Aorta (tissue), 5 donors: ENCODE measurements around the gene SLC26A8. TPM values are rescaled to one million over a fixed set of nuclear protein-coding genes. Genes with fewer than 3 reads are reported as not detected.
"Not testable (repeated sequence)": the region's sequence is repeated elsewhere in the genome, so short reads cannot be mapped to it uniquely, and the experiment has no call there.

Experiments
- ATAC-seq: fragments of 200-7000 bp; cut with Tn5 transposase; one replicate; pipeline ENCODE4 v1.9.1; 2022; ENCODE audit warnings: moderate library complexity; ENCODE audit not compliant: low FRiP score
- DNase-seq, 2 donors: peaks; one replicate each; pipeline ENCODE4 v3.0.0-alpha.2; 2020
- H3K27ac ChIP-seq, 2 donors: one replicate each; pipeline ENCODE4 v1.5.1; 2013; ENCODE audit warnings: low read length in 2 of 2, mild to moderate bottlenecking in 2 of 2, moderate library complexity in 2 of 2, control low read depth in 1 of 2, inconsistent platforms in 1 of 2, low read depth in 1 of 2
- H3K27me3 ChIP-seq, 2 donors: one replicate each; pipeline ENCODE4 v1.6.1; 2013; ENCODE audit warnings: control low read depth in 1 of 2, low read length in 1 of 2, mild to moderate bottlenecking in 1 of 2, moderate library complexity in 1 of 2; ENCODE audit not compliant: insufficient read depth in 2 of 2, control insufficient read depth in 1 of 2
- H3K36me3 ChIP-seq, 2 donors: one replicate each; pipeline ENCODE4 v1.6.1; 2013; ENCODE audit warnings: control low read depth in 1 of 2, low read length in 1 of 2, mild to moderate bottlenecking in 1 of 2; ENCODE audit not compliant: insufficient read depth in 2 of 2, control insufficient read depth in 1 of 2
- H3K4me1 ChIP-seq, 2 donors: one replicate each; pipeline ENCODE4 v1.6.1; 2013; ENCODE audit warnings: low read length in 2 of 2, control low read depth in 1 of 2, mild to moderate bottlenecking in 1 of 2, moderate library complexity in 1 of 2; ENCODE audit not compliant: insufficient read depth in 2 of 2, control insufficient read depth in 1 of 2
- H3K4me3 ChIP-seq, 2 donors: one replicate each; pipeline ENCODE4 v1.5.1; 2013; ENCODE audit warnings: low read length in 2 of 2, control low read depth in 1 of 2, mild to moderate bottlenecking in 1 of 2
- H3K9me3 ChIP-seq: one replicate; pipeline ENCODE4 v1.6.1; 2013; ENCODE audit warnings: mild to moderate bottlenecking, low read length; ENCODE audit not compliant: control insufficient read depth
- WGBS, 2 donors: extraction: QIAGEN DNeasy Blood & Tissue Kit; methylation state at CpG; one replicate each; pipeline ENCODE4 v1.1.7; 2013; 5-methylcytosine and 5-hydroxymethylcytosine counted together
- intact Hi-C, 2 donors: fragments of 100-400 bp; cut with DNase I; formaldehyde crosslinking; loops; one replicate each; pipeline versions ENCODE4 v1.14.2 to v1.15.0; 2022
- polyA plus RNA-seq, 2 donors: library from polyadenylated mRNA; stranded (reverse); fragments of 200-250 nt; gene quantifications; one replicate each; pipeline ENCODE4 v1.2.3, GENCODE V29; 2013
- total RNA-seq, 2 donors: library from RNA; stranded (reverse); fragmentation: NEBNext Ultra II Directional; extraction: Animal tissue kit (Norgen Biotek cat#: 25700); gene quantifications; one replicate each; pipeline ENCODE4 v1.2.1, GENCODE V29; 2021
- donor health status: healthy with polysubstance abuse.
- donor health status: Bipolar disorder and iron deficiency.
- donor health status: DM: no; HTN: no; CAD: no.
- donor health status: DM: no; HTN: no; CAD: no.
- donor health status: DM: yes; HTN: yes; CAD: no.

Gene SLC26A8
- total and polyA plus RNA-seq, 4 donors, result 0.26 to 0.33 TPM; not detected in 2

DNA sequence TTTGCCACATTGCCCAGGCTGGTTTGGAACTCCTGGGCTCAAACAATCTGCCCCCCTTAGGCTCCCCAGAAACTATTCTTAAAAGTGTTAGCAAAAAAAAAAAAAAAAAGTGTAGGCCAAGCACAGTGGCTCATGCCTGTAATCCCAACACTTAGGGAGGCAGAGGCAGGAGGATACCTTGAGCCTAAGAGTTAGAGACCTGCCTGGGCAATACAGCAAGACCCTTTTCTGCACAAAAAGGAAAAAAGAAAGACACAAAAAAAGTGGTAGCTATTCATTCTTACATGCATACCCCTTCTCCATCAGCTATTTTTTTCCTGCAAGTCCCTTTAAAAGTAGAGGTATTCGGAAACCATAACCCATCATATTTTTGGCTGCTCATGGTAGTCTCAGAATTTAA lies 100.3 kb downstream of the SLC26A8 start:
- Histone ChIP-seq H3K36me3 (no peaks in the 10 kb centered on the region), H3K4me1 (no peaks in the 10 kb centered on the region), H3K4me3 (no peak overlapping the region), H3K27ac (no peak overlapping the region), H3K9me3 (no peaks in the 10 kb centered on the region), H3K27me3 (no peaks in the 10 kb centered on the region)
- no peak for DNase-seq
- intact Hi-C loops, result loop anchor here in 1 of 2 donors (5.0 kb wide), 1 partner anchor 103 kb away; the partner anchor contains the start of gene MAPK14
- WGBS, 2 donors, result 97 to 99% methylated on average over 1 of the region's 1 CpG
- ATAC-seq, result no peak

DNA sequence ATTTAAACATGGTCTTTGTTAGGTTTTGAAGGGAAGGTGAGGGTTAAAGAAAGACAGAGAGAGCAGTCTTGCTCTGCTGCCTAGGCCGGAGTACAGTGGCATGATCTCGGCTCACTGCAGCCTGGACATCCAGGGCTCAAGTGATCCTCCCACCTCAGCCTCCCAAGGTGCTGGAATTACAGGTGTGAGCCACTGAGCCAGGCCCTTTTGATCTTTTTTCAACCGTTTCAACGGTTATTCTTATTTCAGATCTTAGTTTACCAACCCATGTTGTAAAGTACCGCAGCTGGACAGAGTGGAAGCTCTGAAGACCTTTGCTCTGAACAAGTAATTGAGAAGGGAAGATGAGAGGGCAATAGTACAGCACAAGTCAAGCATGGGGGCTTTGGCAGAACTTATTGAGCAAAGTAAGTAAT lies 102.3 kb downstream of the SLC26A8 start:
- Histone ChIP-seq H3K9me3 (no peaks in the 10 kb centered on the region), H3K4me3 (no peak overlapping the region), H3K36me3 (no peaks in the 10 kb centered on the region), H3K27ac (no peak overlapping the region), H3K4me1 (no peaks in the 10 kb centered on the region), H3K27me3 (no peaks in the 10 kb centered on the region)
- 85 to 86% methylated on average over 5 of the region's 5 CpGs for WGBS, 2 donors
- intact Hi-C loops, result loop anchor here in 1 of 2 donors (5.0 kb wide), 1 partner anchor 105 kb away; the partner anchor contains the start of gene MAPK14
- ATAC-seq (no peak), DNase-seq (no peak)

DNA sequence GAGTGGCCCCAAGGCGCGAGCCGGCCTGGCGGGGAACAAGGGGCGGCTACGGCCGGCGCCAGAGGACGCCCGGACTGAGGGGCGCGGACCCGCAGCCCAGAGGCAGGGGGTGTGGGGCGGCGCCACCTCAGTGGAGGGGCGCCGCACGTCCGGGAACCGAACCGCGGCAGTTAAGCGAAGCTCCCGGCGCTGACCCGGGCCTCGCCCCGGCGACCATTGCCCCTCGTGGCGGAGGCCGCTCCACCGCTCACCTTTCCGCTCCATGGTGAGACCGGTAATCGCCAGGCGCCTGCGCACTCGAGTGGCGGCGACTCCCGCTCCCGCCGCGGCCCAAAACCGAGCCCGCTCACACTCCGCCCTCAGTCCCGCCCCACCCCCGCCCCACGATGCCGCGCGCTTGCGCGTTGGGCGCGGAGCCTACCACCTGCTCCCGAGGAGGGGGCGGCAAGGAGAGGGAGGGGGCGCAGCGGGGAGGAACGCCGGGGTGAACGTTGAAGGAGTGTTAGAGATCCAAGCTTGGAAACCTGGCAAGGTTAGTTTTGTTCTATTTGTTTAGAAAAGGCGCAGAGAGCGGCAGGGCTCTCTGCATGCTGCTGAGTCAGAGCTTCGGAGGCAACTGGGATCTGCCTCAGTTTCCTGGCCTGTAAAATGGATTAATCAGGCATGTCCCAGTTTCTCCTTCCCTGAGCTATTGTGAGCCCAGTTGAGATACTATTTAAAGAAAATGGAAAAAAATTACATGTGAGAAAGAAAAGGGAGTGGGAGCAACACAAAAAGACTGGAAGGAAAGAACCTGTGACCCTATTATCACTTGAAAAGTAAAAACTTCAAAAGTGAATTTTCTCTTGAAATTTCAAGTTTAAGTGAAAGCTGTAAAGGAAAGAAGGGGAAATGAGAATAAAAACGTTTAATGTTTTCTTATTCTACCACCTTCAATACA lies 103.4 kb downstream of the SLC26A8 start, which contains the start of gene SRPK1:
Gene SRPK1, minus strand, starts transcription at position 306 of the 940 bp plus-strand sequence. Its CDS starts 42 bp downstream, at position 264.
- Histone ChIP-seq H3K36me3 (no peaks in the 10 kb centered on the region), H3K4me1 (no peaks in the 10 kb centered on the region), H3K27ac (peak within 1 kb of the TSS in 1 of 2 donors; percentile 20), H3K27me3 (no peaks in the 10 kb centered on the region), H3K4me3 (peak within 1 kb of the TSS; percentile 73 to 74), H3K9me3 (no peaks in the 10 kb centered on the region)
- ATAC-seq (peak; percentile 94), DNase-seq (peak; percentile 90 to 95)
- intact Hi-C loops, result loop anchor here in 1 of 2 donors (5.0 kb wide), 1 partner anchor 106 kb away; the partner anchor contains the start of gene MAPK14
- 0 to 1% methylated on average over 18 to 69 of the region's 69 CpGs for WGBS, 2 donors

DNA sequence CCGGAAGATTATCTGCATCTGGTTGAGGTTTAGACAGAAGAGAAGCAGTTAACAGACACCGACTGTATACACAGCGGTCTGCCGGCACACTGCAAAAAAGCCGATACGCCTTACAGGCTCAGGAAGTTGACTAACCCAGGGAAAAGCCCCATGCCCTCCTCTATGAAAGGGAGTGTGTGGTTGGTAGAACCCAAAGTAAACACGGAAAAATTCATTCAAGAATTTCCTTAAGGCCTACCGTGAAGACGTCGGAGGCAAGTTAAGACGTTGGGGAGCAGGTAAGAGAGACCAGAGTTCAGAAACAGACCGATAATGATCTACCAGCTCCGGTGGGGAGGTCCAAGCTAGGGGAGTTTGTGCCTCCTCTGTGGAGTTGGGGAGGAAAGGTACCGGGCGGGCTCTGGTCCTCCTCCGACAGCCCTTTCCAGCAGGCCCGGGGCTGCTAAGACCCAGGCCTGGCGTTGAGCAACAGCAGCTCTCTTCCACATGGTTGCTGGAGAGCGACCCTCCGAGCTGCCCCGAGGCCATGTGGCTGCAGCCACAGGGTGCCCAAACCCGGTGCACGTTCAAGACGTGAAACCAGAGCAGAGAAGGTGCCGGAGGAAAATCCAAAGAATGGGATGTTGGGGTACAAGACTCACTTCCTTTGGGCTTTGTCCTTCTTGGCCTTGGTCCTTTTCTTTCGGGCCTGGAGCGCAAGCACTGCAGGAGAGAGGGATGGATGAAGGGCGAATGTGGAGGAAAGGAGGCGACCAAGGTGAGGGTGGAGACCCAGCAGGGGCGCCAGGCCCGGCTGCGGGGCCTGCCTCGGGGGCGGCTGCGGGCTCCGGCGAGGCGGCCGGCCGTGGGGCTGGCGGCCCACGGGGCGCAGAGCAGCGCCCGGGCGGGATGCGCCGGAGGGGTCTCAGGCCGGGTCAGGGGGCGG lies 104.4 kb downstream of the SLC26A8 start:
- intact Hi-C loops, result loop anchor here in 1 of 2 donors (5.0 kb wide), 1 partner anchor 107 kb away; the partner anchor contains the start of gene MAPK14
- peak overlapping the region; percentile 73 to 74 for H3K4me3 ChIP-seq
- H3K27me3 ChIP-seq, result no peaks in the 10 kb centered on the region
- H3K27ac ChIP-seq, result peak overlapping the region in 1 of 2 donors; percentile 20
- peak; percentile 49 for ATAC-seq
- H3K36me3 ChIP-seq, result no peaks in the 10 kb centered on the region
- 2% methylated on average over 43 to 50 of the region's 50 CpGs for whole genome bisulfite sequencing, 2 donors
- no peaks in the 10 kb centered on the region for H3K4me1 ChIP-seq
- H3K9me3 ChIP-seq, result no peaks in the 10 kb centered on the region
- DNase-seq, result peak; percentile 46 to 75

DNA sequence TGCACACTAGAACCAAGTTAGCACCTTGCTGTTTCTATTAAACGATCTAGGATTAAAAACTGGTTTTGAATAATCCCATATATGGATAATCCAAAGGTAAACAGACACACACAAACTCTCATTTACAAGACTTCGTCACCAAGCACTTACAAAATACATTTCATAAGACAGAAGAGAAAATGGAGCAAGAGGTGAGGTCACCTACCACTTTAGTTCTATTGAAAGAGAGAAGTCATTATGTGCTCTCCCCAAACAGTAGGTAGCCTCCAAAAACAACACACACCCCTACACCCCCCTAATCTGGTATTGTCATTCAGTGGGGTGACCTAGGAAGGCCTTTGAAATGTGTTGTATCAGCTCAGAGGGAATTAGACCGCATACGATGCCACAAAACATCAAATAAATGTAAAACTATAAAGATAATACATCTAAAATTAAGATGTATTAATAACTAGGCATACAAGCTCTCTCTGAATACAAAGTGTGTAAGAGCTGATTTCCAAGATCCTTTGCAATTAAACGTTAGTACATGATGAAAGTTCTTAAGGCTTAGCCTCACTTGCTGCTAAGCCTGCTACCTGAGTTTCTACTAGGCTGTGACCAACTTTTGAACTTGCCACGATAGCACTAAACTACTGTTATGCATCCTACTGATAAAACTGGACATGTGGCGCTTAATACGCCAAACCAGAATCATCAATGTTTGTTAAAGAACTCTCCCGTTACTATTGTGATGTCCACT lies 105.2 kb downstream of the SLC26A8 start:
- Histone ChIP-seq H3K4me1 (no peaks in the 10 kb centered on the region), H3K9me3 (no peaks in the 10 kb centered on the region), H3K27me3 (no peaks in the 10 kb centered on the region), H3K27ac (no peak overlapping the region), H3K36me3 (no peaks in the 10 kb centered on the region), H3K4me3 (peak overlapping the region; percentile 73 to 74)
- ATAC-seq (no peak), DNase-seq (no peak)
- 46 to 50% methylated on average over 9 of the region's 9 CpGs for WGBS, 2 donors
- intact Hi-C loops, result no loop called here

DNA sequence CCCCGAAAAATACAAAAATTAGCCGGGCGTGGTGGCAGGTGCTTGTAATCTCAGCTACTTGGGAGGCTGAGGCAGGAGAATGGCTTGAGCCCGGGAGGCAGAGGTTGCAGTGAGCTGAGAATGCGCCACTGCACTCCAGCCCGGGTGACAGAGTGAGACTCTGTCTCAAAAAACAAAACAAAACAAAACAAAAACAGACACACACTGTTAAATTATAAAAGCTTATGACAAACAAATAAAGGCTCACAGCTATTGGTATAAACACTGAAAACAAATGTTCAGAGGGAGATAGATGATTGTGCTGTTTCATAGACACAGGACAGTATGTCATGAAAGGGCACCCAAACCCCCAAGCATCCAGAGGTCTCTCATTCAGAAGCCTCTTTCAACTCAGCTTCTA lies 107.5 kb downstream of the SLC26A8 start:
- H3K9me3 ChIP-seq, H3K36me3 ChIP-seq, intact Hi-C loops, ATAC-seq, H3K4me3 ChIP-seq, H3K27ac ChIP-seq, DNase-seq, H3K4me1 ChIP-seq, H3K27me3 ChIP-seq: not testable (repeated sequence)
- WGBS, 2 donors, result 92 to 96% methylated on average over 6 of the region's 6 CpGs

DNA sequence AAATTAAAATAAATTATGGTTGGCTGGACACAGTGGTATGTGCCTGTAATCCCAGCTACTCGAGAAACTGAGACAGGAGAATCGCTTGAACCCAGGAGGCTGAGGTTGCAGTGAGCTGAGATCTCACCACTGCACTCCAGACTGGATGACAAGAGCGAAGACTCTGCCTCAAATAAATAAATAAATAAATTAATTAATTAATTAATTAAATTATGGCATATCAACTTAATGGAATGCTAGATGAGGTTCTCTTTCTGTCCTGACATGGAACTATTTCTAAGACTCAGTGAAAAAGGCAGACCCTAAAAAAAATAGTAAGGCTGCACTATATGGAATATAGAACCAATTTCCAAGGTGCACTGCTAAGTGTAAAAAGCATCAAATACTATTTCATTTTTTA lies 108.4 kb downstream of the SLC26A8 start:
- DNase-seq (no peak), ATAC-seq (no peak)
- H3K27me3 ChIP-seq, result no peaks in the 10 kb centered on the region
- no peak overlapping the region for H3K27ac ChIP-seq
- H3K36me3 ChIP-seq, result peaks cover 0 to 2% of the 10 kb centered on the region in 2 donors
- intact Hi-C loops, result no loop called here
- no peak overlapping the region for H3K4me3 ChIP-seq
- no peaks in the 10 kb centered on the region for H3K9me3 ChIP-seq
- no peaks in the 10 kb centered on the region for H3K4me1 ChIP-seq
- WGBS, 2 donors, result 97 to 99% methylated on average over 3 of the region's 3 CpGs

DNA sequence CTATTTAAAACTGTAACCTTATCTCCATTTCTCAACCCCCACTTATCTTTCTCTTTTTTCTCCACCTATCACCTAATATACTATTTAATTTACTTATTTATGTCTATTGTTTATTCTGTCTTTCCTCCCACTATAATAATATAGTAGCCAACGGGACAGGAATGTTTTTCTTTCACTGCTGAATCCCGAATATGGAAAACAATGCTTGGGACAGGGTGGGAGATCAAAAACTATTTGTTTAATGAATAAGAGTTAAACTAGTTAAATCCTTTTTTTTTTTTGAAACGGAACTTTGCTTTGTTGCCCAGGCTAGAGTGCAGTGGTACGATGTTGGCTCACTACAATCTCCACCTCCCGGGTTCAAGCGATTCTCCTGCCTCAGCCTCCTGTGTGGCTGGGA lies 109.9 kb downstream of the SLC26A8 start:
- Histone ChIP-seq H3K9me3 (no peaks in the 10 kb centered on the region), H3K4me1 (no peaks in the 10 kb centered on the region), H3K4me3 (no peak overlapping the region), H3K27ac (no peak overlapping the region), H3K27me3 (no peaks in the 10 kb centered on the region), H3K36me3 (peaks cover 0 to 2% of the 10 kb centered on the region in 2 donors)
- DNase-seq, result no peak
- intact Hi-C loops, result no loop called here
- 37% methylated on average over 6 of the region's 6 CpGs for WGBS, 2 donors
- no peak for ATAC-seq
